MM.1S (cell line): ENCODE data around the gene SULT1A3.

Experiments
- DNase-seq: peaks from one replicate; pipeline ENCODE4 v3.0.0-alpha.2; 2015
- H2AFZ ChIP-seq: fragments of 300-600 bp; sonication (generic); 2 replicates; pipeline ENCODE4 v1.6.0; 2016; ENCODE audit warnings: antibody characterized with exemption, low read length
- H3F3A ChIP-seq: fragments of 300-600 bp; sonication (generic); 2 replicates; pipeline ENCODE4 v1.6.1; 2016; ENCODE audit warnings: mild to moderate bottlenecking, antibody characterized with exemption, low read length, moderate library complexity, mixed read lengths; ENCODE audit not compliant: insufficient read depth
- H3K27ac ChIP-seq: fragments of 300-600 bp; sonication (generic); 2 replicates; pipeline ENCODE4 v1.5.1; 2016; ENCODE audit warnings: mild to moderate bottlenecking, low read length
- H3K27me3 ChIP-seq: fragments of 300-600 bp; sonication (generic); replicated peaks from 2 replicates; pipeline ENCODE4 v1.6.0; 2016; ENCODE audit warnings: low read length; ENCODE audit not compliant: insufficient read depth
- H3K36me3 ChIP-seq: fragments of 300-600 bp; sonication (generic); replicated peaks from 2 replicates; pipeline ENCODE4 v1.6.1; 2016; ENCODE audit warnings: mild to moderate bottlenecking, low read length, mixed read lengths; ENCODE audit not compliant: insufficient read depth
- H3K4me1 ChIP-seq: fragments of 300-600 bp; sonication (generic); 2 replicates; pipeline ENCODE4 v1.6.1; 2016; ENCODE audit warnings: low read length, mixed read lengths
- H3K4me2 ChIP-seq: fragments of 300-600 bp; sonication (generic); 2 replicates; pipeline ENCODE4 v1.6.0; 2016; ENCODE audit warnings: low read depth, low read length
- H3K4me3 ChIP-seq: fragments of 300-600 bp; sonication (generic); 2 replicates; pipeline ENCODE4 v1.5.1; 2016; ENCODE audit warnings: low read length, mixed read lengths
- H3K79me2 ChIP-seq: fragments of 300-600 bp; sonication (generic); 2 replicates; pipeline ENCODE4 v1.6.1; 2016; ENCODE audit warnings: mixed run types, low read length, mixed read lengths
- H3K9ac ChIP-seq: fragments of 300-600 bp; sonication (generic); 2 replicates; pipeline ENCODE4 v1.6.1; 2016; ENCODE audit warnings: low read length, mixed read lengths
- H3K9me2 ChIP-seq: fragments of 300-600 bp; sonication (generic); replicated peaks from 2 replicates; pipeline ENCODE4 v1.6.1; 2016; ENCODE audit warnings: mild to moderate bottlenecking, low read length, mixed read lengths; ENCODE audit not compliant: insufficient read depth
- H3K9me3 ChIP-seq: fragments of 300-600 bp; sonication (generic); replicated peaks from 2 replicates; pipeline ENCODE4 v1.6.1; 2016; ENCODE audit warnings: mild to moderate bottlenecking, low read length, mixed read lengths; ENCODE audit not compliant: insufficient read depth
- H4K20me1 ChIP-seq: fragments of 300-600 bp; sonication (generic); 2 replicates; pipeline ENCODE4 v1.6.1; 2016; ENCODE audit warnings: mild to moderate bottlenecking, low read length, moderate library complexity, mixed read lengths; ENCODE audit not compliant: insufficient read depth
- EZH2 ChIP-seq: fragments of 300-600 bp; sonication (generic); optimal IDR thresholded peaks from 2 replicates; pipeline ENCODE3; 2017; ENCODE audit warnings: low read depth, mild to moderate bottlenecking, antibody characterized with exemption, low read length, mixed read lengths
- EZH2phosphoT487 ChIP-seq: fragments of 300-600 bp; sonication (generic); IDR thresholded peaks from 2 replicates; pipeline ENCODE4 v1.6.1; 2018; ENCODE audit warnings: antibody characterized with exemption, low read length
- TF ChIP-seq, protein P1 (sequence below): fragments of 300-600 bp; sonication (generic); IDR thresholded peaks from 2 replicates; pipeline ENCODE4 v1.5.1; 2016; ENCODE audit warnings: antibody characterized with exemption, low read length, mixed read lengths

The SULT1A3 gene

DNA sequence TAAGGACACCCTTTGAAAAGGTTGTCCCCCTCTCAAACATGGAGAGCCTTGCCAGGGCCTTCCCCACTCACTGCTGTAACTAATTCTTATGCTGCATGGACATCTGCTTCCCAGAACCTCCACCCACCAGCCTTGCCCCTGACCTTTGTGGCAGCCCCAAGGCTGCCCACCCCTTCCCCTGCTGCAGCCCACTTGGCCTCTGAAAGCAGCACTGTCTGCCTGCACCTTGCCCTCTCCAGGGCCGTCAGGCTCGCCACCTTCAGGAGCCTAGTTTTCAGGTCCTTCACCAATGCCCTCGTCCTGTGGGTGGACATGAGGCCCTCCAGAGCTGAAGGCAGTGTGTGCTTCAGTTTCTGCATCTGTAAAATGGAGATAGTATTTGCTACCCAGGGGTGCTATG is 18.3 kb upstream of the SULT1A3 start:
- no peak for DNase-seq
- H3K9me3 ChIP-seq = no peaks in the 10 kb centered on the region
- no peaks in the 10 kb centered on the region for H3K27me3 ChIP-seq
- no peak overlapping the region for H2AFZ ChIP-seq
- peaks cover 24% of the 10 kb centered on the region for H3K79me2 ChIP-seq
- no peaks in the 10 kb centered on the region for H3K9me2 ChIP-seq
- H4K20me1 ChIP-seq = no peaks in the 10 kb centered on the region
- H3K4me3 ChIP-seq = no peak overlapping the region
- H3K4me1 ChIP-seq = peaks cover 13% of the 10 kb centered on the region
- no peak overlapping the region for H3K27ac ChIP-seq
- no peaks in the 10 kb centered on the region for H3K36me3 ChIP-seq
- no peak overlapping the region for H3K9ac ChIP-seq
- TF ChIP-seq, protein P1, sequence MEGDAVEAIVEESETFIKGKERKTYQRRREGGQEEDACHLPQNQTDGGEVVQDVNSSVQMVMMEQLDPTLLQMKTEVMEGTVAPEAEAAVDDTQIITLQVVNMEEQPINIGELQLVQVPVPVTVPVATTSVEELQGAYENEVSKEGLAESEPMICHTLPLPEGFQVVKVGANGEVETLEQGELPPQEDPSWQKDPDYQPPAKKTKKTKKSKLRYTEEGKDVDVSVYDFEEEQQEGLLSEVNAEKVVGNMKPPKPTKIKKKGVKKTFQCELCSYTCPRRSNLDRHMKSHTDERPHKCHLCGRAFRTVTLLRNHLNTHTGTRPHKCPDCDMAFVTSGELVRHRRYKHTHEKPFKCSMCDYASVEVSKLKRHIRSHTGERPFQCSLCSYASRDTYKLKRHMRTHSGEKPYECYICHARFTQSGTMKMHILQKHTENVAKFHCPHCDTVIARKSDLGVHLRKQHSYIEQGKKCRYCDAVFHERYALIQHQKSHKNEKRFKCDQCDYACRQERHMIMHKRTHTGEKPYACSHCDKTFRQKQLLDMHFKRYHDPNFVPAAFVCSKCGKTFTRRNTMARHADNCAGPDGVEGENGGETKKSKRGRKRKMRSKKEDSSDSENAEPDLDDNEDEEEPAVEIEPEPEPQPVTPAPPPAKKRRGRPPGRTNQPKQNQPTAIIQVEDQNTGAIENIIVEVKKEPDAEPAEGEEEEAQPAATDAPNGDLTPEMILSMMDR = no peak
- no peak for TF ChIP-seq EZH2
- no peak for TF ChIP-seq EZH2phosphoT487
- no peak overlapping the region for H3K4me2 ChIP-seq
- peaks cover 23% of the 10 kb centered on the region; the same call in 1 of the 2 replicates for H3F3A ChIP-seq

- DNase-seq = peak; percentile 88
- Histone ChIP-seq H3K9me2 (no peaks in the 10 kb centered on the region), H3K79me2 (peaks cover 49% of the 10 kb centered on the region), H3K27me3 (no peaks in the 10 kb centered on the region), H3K4me1 (peaks cover 31% of the 10 kb centered on the region), H3K9me3 (no peaks in the 10 kb centered on the region), H3K4me2 (peak within 1 kb of the TSS; percentile 98), H3F3A (peaks cover 41% of the 10 kb centered on the region; the same call in 1 of the 2 replicates), H4K20me1 (no peaks in the 10 kb centered on the region), H3K27ac (peak within 1 kb of the TSS; percentile 92), H3K9ac (peak within 1 kb of the TSS; percentile 87), H3K4me3 (peak within 1 kb of the TSS; percentile 98), H3K36me3 (no peaks in the 10 kb centered on the region; the same call in 1 of the 2 replicates), H2AFZ (peak within 1 kb of the TSS; percentile 96)
- TF ChIP-seq EZH2phosphoT487 = no peak
These were observed 15.6 kb upstream of the SULT1A3 start, which contains the start of gene CORO1A for GRCh38 chr16:30183233-30184095. Gene CORO1A (plus strand): TSS chr16:30183602. CDS start chr16:30185210, 1,608 bp downstream.

DNA sequence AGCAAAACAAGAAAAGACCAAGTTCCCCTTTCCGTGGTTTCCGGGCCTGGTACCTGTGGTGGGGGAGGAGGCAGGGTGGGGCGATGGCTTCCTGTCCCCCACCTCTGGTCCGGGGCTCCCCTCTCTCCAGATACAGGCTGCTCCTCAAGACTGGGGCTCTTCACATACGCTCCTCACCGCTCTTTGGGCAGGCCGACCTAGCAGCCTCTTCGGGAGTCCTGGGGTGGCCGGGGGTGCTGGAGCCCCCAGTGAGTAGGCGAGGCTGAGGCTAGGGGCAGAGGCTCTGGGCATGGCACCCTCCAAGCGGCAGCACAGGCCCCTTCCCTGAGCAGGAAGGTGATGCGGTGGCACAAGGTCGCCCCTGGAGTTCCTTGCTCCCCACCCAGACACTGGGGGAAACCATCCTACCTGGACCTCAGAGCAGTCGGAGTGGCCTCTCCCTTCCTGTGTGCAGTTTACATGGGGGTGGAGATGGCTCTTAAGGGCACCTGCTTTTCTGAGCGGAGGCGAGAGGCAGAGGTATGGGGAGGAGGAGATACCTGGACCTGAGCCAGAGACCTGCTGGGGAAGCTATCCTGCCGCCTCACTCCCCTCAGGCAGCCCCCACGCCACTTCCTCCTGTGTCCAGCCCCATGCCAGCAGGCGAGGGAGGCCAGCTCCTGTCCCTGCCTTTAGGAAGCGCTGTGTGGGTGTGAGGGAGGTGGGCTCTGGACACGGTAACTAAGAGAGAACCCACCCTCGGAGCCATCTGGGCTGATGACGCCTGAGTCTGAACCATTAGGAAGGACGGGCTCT is 14.8 kb upstream of the SULT1A3 start:
- Histone ChIP-seq H3K4me1 (peaks cover 31% of the 10 kb centered on the region), H3K4me3 (peak overlapping the region; percentile 98), H3F3A (peaks cover 41% of the 10 kb centered on the region; the same call in 1 of the 2 replicates), H3K27ac (peak overlapping the region; percentile 92), H3K9me3 (no peaks in the 10 kb centered on the region), H3K9ac (peak overlapping the region; percentile 87), H3K36me3 (no peaks in the 10 kb centered on the region; the same call in 1 of the 2 replicates), H3K27me3 (no peaks in the 10 kb centered on the region), H3K4me2 (peak overlapping the region; percentile 98), H2AFZ (0 out of 2 replicates have a peak overlapping the region, but pooled peaks have one; percentile 30), H4K20me1 (no peaks in the 10 kb centered on the region), H3K9me2 (no peaks in the 10 kb centered on the region), H3K79me2 (peaks cover 49% of the 10 kb centered on the region)
- peak; percentile 83 for DNase-seq
- TF ChIP-seq EZH2 (no peak), EZH2phosphoT487 (no peak)
- TF ChIP-seq, protein P1 = no peak
